Chondrocyte (in vitro differentiated cells): ENCODE results near the gene ALKBH8. TPM values are rescaled to one million over a fixed set of nuclear protein-coding genes. Genes with fewer than 3 reads are reported as not detected.
"Not testable (repeated sequence)": the region's sequence is repeated elsewhere in the genome, so short reads cannot be mapped to it uniquely, and the experiment has no call there.

Experiments used
- DNase-seq: peaks from one replicate; pipeline ENCODE4 v3.0.0; 2021; ENCODE audit warnings: mixed read lengths, low spot score
- H3K27ac Mint-ChIP-seq: one replicate; pipeline ENCODE4 v1.8.0; 2021; ENCODE audit warnings: mild to moderate bottlenecking, moderate library complexity, mixed read lengths; ENCODE audit not compliant: unreplicated experiment
- H3K27me3 Mint-ChIP-seq: 2 replicates; pipeline ENCODE4 v1.8.0; 2021; ENCODE audit warnings: low read depth, mixed read lengths
- H3K36me3 Mint-ChIP-seq: 2 replicates; pipeline ENCODE4 v1.8.0; 2021; ENCODE audit warnings: low read depth, mixed read lengths
- H3K4me1 Mint-ChIP-seq: 2 replicates; pipeline ENCODE4 v1.8.0; 2021; ENCODE audit warnings: low read depth, mild to moderate bottlenecking, mixed read lengths
- H3K4me3 Mint-ChIP-seq: one replicate; pipeline ENCODE4 v1.8.0; 2021; ENCODE audit warnings: mild to moderate bottlenecking, moderate library complexity, mixed read lengths; ENCODE audit not compliant: unreplicated experiment
- H3K9me3 Mint-ChIP-seq: 2 replicates; pipeline ENCODE4 v1.8.0; 2021; ENCODE audit warnings: low read depth, mixed read lengths
- total RNA-seq: library from RNA; stranded (reverse); gene quantifications from 3 replicates; pipeline ENCODE4 v1.2.1, GENCODE V29; 2021
- TF ChIP-seq, protein P1 (sequence below): fragments of 200-600 bp; sonication (generic); IDR thresholded peaks from 2 replicates; pipeline ENCODE4 v1.5.0; 2021; ENCODE audit warnings: antibody characterized with exemption, mild to moderate bottlenecking, moderate library complexity

The ALKBH8 gene
- total RNA-seq, 1 donor from 2014 or later, result 5.8 TPM

DNA sequence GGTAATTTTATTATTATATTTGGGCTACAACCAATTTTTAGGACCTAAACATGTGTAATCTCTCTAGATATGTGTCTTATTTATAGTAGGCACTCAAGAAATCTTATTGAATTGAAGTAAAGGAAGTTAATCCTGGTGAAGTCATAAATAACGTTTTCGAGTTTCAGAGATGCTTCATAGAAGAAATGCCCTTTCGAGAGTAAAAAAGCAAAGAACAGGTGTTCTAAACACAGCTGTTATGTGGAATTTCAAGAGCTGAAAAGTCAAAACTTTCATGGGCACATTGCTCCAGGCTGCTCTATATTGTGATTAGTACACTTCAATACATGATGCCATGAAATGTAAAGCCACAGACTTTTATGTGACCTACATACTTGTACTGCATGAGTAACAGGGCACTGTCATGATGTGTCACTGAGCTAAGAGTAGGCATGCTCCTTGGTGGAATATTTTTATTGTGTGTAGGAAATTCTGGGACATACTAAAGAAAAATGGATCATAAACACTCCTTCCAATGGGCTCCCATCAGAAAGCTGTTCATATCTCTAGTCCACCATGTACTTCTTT lies 18.2 kb upstream of the ALKBH8 start:
- no peak overlapping the region for H3K27ac Mint-ChIP-seq
- H3K27me3 Mint-ChIP-seq, result peaks cover 35% of the 10 kb centered on the region
- no peaks in the 10 kb centered on the region for H3K4me1 Mint-ChIP-seq
- H3K36me3 Mint-ChIP-seq, result peaks cover 3% of the 10 kb centered on the region
- no peak overlapping the region for H3K4me3 Mint-ChIP-seq
- peaks cover 9% of the 10 kb centered on the region for H3K9me3 Mint-ChIP-seq
- TF ChIP-seq, protein P1, sequence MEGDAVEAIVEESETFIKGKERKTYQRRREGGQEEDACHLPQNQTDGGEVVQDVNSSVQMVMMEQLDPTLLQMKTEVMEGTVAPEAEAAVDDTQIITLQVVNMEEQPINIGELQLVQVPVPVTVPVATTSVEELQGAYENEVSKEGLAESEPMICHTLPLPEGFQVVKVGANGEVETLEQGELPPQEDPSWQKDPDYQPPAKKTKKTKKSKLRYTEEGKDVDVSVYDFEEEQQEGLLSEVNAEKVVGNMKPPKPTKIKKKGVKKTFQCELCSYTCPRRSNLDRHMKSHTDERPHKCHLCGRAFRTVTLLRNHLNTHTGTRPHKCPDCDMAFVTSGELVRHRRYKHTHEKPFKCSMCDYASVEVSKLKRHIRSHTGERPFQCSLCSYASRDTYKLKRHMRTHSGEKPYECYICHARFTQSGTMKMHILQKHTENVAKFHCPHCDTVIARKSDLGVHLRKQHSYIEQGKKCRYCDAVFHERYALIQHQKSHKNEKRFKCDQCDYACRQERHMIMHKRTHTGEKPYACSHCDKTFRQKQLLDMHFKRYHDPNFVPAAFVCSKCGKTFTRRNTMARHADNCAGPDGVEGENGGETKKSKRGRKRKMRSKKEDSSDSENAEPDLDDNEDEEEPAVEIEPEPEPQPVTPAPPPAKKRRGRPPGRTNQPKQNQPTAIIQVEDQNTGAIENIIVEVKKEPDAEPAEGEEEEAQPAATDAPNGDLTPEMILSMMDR, result no peak
- no peak for DNase-seq

DNA sequence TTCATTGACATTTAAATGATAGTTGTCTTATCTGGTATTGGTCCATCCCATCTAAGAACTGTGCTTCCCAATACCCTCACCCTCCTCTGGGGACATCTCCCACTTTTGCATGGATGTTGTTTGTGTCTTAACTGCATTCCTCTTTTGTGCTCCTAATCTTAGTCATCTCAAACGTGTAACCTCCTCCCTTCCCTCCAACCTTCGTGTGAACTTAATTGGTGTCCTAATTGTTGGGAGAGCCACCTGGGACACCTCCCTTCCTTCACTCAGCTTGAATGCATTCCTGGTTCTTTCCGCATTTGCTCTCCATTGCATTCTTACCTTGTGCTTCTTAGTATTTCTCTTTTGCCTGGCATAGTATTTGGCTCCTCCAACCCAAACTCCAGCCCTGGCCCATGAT lies 15.6 kb upstream of the ALKBH8 start:
- H3K27ac Mint-ChIP-seq, result no peak overlapping the region
- H3K9me3 Mint-ChIP-seq, result peaks cover 5% of the 10 kb centered on the region
- H3K4me1 Mint-ChIP-seq, result peaks cover 4% of the 10 kb centered on the region
- TF ChIP-seq, protein P1, result no peak
- H3K27me3 Mint-ChIP-seq, result peaks cover 14% of the 10 kb centered on the region
- no peaks in the 10 kb centered on the region for H3K36me3 Mint-ChIP-seq
- H3K4me3 Mint-ChIP-seq, result no peak overlapping the region
- DNase-seq, result no peak

DNA sequence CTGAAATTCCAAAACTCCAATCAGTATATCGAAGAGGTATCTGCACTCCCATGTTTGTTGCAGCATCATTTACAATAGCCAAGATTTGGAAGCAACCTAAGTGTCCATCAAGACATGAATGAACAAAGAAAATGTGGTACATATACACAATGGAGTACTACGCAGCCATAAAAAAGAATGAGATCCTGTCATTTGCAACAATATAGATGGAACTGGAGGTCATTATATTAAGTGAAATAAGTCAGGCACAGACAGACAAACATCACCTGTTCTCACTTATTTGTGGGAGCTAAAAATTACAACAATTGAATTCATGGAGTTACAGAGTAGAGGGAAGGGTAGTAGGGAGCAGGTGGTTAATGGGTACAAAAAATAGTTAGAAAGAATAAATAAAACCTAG lies 13.6 kb upstream of the ALKBH8 start:
- not testable (repeated sequence) for H3K9me3 Mint-ChIP-seq, H3K4me1 Mint-ChIP-seq, H3K36me3 Mint-ChIP-seq, H3K27ac Mint-ChIP-seq, DNase-seq, H3K4me3 Mint-ChIP-seq
- H3K27me3 Mint-ChIP-seq, result peaks cover 11% of the 10 kb centered on the region

DNA sequence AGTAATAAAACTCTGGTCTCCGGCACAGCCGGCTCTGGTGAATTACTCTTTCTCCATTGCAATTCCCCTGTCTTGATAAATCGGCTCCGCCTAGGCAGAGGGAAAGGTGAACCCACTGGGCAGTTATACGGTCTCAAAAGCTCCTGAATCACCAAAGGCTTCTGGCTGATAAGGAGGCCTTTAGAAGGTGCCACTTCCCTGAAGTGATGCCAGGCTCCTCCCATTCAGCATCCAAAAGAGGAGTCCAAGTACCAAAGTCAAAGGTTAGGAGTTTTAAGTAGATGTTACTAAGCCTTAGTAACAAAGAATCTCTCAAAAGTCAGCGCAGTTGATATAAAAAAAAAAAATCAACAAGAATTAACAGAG lies 11.8 kb upstream of the ALKBH8 start:
- H3K36me3 Mint-ChIP-seq, result no peaks in the 10 kb centered on the region
- no peak overlapping the region for H3K27ac Mint-ChIP-seq
- peaks cover 12% of the 10 kb centered on the region for H3K27me3 Mint-ChIP-seq
- TF ChIP-seq, protein P1, result no peak
- no peak for DNase-seq
- H3K4me1 Mint-ChIP-seq, result peaks cover 4% of the 10 kb centered on the region
- peaks cover 5% of the 10 kb centered on the region for H3K9me3 Mint-ChIP-seq
- H3K4me3 Mint-ChIP-seq, result no peak overlapping the region

DNA sequence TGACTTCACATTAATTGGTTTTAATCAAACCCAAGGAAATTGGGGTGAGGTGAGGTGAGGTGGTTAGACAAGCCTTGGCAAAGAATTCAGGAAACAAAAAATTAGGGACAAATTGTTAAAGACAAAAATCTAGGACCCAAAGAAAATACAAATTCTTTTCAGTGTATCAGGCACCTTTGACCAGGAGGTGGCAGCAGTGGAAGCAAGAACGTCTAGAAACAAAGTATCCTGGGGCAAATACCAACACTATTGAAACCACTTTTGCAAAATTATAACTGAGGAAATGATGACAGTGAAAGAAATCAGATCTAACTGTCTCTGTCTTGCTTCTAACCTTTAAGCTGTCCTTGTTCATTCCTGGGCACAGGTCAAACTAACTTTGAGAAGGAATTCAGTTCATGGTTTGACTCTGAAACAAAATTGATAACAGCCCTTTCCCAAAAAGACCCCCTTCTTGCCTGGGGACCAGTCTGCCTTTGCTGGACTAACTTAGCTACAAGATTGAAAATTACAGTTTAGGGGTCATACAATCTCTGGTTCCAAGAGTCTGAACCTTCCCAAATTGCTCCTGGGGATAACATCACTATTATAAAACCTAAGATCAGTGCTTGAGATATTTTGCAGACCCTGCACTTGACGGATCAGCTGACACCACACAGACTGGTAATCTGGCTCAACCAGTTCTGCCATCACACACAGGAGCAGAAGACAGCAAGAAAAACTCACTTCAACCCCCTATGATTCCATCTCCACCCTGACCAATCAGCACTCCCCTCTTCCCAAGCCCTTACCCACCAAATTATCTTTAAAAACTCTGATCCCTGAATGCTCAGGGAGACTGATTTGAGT lies 11.2 kb upstream of the ALKBH8 start:
- H3K27ac Mint-ChIP-seq, H3K4me1 Mint-ChIP-seq, DNase-seq, H3K36me3 Mint-ChIP-seq, H3K9me3 Mint-ChIP-seq, H3K4me3 Mint-ChIP-seq: not testable (repeated sequence)
- peaks cover 14% of the 10 kb centered on the region for H3K27me3 Mint-ChIP-seq
- TF ChIP-seq, protein P1, result peak; percentile 89
